ENCODE data around the gene IL37.
A peak's percentile ranks its signal among the peaks of the same experiment; 100 is the strongest.

- TF ChIP-seq CTCF (IDR thresholded peaks at IDR 0.05) (no peak), HES2 (IDR thresholded peaks at IDR 0.05) (no peak), ZNF302 (CRISPR knock-in tag; IDR thresholded peaks at IDR 0.05) (no peak), CHD4 (IDR thresholded peaks at IDR 0.05; ENCODE audit: borderline replicate concordance) (no peak), POLR2A (IDR thresholded peaks at IDR 0.05; ENCODE audit: low read length) (no peak), E2F6 (IDR thresholded peaks at IDR 0.05; ENCODE audit: borderline replicate concordance, low read depth) (no peak), RAD21 (conservative IDR thresholded peaks at IDR 0.05 in 1 of 2, IDR thresholded peaks at IDR 0.05 in 1 of 2) (no peak), MYC (IDR thresholded peaks at IDR 0.05; ENCODE audit: borderline replicate concordance, low read length) (no peak), MAX (IDR thresholded peaks at IDR 0.05) (no peak), EP300 (IDR thresholded peaks at IDR 0.05) (no peak), MAFK (IDR thresholded peaks at IDR 0.05; ENCODE audit: partially characterized antibody) (no peak), REST (IDR thresholded peaks at IDR 0.05) (no peak), GATA3 (IDR thresholded peaks at IDR 0.05; ENCODE audit: borderline replicate concordance) (peak; percentile 30; the same call in 1 of the 2 replicates), SREBF2 (IDR thresholded peaks at IDR 0.05) (no peak)
These were observed 41.6 kb upstream of the IL37 start for GRCh38 chr2:112869258-112869842.
